Fibroblast of mammary gland (primary cell): ENCODE data around the gene FOXA3.

Experiments used
- DNase-seq: peaks from one replicate; pipeline ENCODE4 v3.0.0-alpha.2; 2010; ENCODE audit warnings: low read depth
- H3K4me3 ChIP-seq: 2 replicates; pipeline ENCODE4 v1.5.1; 2011; ENCODE audit warnings: low read depth, mild to moderate bottlenecking, low read length, moderate library complexity; ENCODE audit not compliant: control insufficient read depth
- TF ChIP-seq, protein P1 (sequence below): conservative IDR thresholded peaks from 2 replicates; pipeline ENCODE4 v1.5.1; 2011; ENCODE audit warnings: low read depth, low read length, inconsistent platforms; ENCODE audit not compliant: control insufficient read depth, insufficient read depth

FOXA3 gene

DNA sequence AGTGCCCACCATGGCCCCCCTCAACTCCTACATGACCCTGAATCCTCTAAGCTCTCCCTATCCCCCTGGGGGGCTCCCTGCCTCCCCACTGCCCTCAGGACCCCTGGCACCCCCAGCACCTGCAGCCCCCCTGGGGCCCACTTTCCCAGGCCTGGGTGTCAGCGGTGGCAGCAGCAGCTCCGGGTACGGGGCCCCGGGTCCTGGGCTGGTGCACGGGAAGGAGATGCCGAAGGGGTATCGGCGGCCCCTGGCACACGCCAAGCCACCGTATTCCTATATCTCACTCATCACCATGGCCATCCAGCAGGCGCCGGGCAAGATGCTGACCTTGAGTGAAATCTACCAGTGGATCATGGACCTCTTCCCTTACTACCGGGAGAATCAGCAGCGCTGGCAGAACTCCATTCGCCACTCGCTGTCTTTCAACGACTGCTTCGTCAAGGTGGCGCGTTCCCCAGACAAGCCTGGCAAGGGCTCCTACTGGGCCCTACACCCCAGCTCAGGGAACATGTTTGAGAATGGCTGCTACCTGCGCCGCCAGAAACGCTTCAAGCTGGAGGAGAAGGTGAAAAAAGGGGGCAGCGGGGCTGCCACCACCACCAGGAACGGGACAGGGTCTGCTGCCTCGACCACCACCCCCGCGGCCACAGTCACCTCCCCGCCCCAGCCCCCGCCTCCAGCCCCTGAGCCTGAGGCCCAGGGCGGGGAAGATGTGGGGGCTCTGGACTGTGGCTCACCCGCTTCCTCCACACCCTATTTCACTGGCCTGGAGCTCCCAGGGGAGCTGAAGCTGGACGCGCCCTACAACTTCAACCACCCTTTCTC, 8.2 kb downstream of the FOXA3 start:
- no peak for DNase-seq
- H3K4me3 ChIP-seq = no peak overlapping the region
- TF ChIP-seq, protein P1, sequence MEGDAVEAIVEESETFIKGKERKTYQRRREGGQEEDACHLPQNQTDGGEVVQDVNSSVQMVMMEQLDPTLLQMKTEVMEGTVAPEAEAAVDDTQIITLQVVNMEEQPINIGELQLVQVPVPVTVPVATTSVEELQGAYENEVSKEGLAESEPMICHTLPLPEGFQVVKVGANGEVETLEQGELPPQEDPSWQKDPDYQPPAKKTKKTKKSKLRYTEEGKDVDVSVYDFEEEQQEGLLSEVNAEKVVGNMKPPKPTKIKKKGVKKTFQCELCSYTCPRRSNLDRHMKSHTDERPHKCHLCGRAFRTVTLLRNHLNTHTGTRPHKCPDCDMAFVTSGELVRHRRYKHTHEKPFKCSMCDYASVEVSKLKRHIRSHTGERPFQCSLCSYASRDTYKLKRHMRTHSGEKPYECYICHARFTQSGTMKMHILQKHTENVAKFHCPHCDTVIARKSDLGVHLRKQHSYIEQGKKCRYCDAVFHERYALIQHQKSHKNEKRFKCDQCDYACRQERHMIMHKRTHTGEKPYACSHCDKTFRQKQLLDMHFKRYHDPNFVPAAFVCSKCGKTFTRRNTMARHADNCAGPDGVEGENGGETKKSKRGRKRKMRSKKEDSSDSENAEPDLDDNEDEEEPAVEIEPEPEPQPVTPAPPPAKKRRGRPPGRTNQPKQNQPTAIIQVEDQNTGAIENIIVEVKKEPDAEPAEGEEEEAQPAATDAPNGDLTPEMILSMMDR = no peak

DNA sequence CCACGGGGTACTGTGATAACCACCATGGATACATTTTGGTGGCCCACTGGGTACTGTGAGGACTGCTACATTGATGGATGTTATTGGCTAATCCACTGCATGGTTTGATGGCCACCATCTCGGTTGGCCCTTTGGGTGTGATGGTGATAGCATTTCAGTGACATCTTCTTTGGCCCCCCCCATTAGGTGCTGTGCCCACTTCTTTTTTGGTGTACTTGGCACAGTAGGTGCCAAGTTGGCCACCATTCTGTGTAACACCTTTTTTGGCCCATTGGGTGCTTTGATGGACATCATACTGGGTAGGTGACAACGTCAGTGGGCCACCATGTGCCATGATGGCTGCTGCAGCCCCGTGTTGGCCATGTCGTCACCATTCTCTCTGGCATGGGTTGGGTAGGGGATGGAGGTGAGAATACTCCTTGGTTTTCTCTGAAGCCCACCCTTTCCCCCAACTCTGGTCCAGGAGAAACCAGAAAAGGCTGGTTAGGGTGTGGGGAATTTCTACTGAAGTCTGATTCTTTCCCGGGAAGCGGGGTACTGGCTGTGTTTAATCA, 9.2 kb downstream of the FOXA3 start:
- H3K4me3 ChIP-seq = no peak overlapping the region
- DNase-seq = no peak
- TF ChIP-seq, protein P1 = no peak

DNA sequence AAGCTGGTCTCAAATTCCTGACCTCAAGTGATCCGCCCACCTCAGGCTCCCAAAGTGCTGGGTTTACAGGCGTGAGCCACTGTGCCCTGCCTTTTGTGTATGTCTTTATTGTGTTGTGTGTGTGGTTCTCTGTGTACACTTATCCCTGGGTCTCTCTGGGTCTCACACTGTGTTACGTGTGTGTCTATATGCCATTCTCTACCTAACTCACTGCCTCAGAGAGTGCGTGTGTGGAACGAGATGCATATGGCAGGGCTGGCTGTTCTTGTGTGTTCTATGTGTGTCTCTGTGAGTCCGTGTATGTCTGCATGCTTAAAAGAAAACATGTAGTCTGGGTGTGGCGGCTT, 10.5 kb downstream of the FOXA3 start:
- H3K4me3 ChIP-seq = no peak overlapping the region
- TF ChIP-seq, protein P1 = no peak
- DNase-seq = no peak

DNA sequence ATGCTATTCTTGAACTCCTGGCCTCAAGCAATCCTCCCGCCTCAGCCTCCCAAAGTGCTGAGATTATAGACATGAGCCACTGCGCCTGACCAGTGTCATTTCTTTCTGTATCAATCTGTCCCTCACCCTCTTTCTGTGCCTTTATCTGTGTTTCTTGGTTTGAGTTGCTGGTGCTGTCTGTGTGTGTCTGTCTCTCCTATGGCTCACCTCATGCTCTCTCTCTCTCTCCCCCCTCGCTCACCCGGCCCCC, 12.0 kb downstream of the FOXA3 start:
- TF ChIP-seq, protein P1 = no peak
- H3K4me3 ChIP-seq = no peak overlapping the region
- DNase-seq = no peak

DNA sequence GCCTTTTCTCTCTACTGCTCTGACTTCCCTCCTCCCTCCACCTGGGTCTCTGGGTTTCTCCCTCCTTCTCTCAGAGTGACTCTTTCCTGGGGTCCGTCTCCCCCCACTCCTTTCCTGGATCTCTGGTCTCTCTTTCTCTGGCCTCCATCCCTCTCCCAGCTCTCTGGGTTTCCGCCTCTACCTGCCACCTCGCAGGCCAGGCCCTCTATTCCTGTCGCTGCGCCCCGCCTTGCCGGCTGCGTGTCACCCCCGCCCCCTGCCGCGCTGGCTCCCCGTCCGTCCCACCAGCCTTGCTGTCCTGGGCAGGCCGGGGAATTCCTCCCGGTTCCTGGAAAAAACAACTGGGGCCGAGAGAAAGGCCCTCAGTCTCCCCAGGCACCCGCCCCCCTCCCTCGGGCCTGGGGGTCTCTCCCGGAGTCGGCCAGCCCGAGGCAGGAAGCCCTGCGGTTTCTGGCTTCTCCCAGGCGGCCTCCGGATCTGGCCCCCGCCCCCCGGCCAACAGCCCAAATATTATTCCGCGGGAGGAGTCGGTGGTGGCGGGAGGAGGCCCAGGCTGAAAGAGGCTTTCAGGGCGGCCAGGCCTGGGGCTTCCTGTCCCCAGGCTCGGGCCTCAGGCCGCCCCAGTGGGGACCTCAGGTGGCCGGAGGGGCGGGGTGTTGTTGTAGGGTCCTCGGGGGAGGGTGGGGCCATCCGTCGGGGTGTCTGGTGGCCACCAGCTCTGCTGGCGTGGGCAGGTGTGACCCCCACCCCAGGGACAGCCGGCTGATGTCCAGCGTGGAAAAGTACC, 12.5 kb downstream of the FOXA3 start:
- DNase-seq = no peak

DNA sequence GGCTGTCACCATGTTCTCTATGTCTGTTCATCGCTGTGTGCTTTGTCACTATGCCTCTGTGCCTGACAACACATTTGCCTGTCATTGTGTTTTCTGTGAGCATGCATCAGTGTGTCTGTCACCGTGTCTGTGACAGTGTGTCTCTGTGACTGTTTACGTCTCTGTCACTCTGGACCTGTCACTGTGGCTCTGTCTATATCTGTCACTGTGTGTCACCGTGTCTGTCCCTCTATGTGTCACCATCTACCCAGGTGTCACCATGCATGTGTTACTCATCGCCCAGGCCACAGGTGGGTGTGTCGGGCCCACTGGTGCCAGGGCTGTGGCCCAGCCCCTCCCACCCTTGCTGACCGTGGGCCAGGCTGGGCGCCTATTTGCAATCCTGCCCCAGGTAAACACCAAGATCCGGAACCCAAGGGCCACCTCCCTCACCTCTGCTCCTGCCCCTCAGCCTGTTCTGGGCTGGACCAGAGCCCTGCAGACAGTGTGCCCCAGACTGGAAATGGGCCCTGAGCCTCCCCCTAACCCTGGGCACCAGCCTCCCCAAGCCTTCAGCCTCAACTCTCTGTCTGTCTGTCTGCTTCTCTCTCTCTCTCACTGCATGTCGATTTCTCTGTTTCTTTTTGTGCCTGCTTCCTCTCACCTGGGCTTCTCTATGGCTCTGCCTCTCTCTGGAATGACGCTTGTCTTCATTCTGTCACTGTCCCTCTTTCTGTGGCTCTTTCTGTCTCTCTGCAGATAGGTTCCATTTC, 14.1 kb downstream of the FOXA3 start:
- TF ChIP-seq, protein P1 = no peak
- no peak for DNase-seq
- no peak overlapping the region for H3K4me3 ChIP-seq

More for the DNA sequence above, 12.5 kb downstream of the FOXA3 start:
- H3K4me3 ChIP-seq = no peak overlapping the region
- TF ChIP-seq, protein P1 = no peak
